Esophagus muscularis mucosa (tissue), 4 donors: ENCODE measurements around the gene DAAM2.

ENCODE experiments used
- EP300 ChIP-seq: sonication (generic); formaldehyde crosslinking; IDR thresholded peaks from one replicate; pipeline ENCODE4 v1.6.1; 2017; ENCODE audit warnings: antibody characterized with exemption
- POLR2A ChIP-seq: fragments of 450-650 bp; IDR thresholded peaks from one replicate; pipeline ENCODE4 v1.6.1; 2017; ENCODE audit warnings: antibody characterized with exemption, moderate library complexity, mild to moderate bottlenecking, low read depth
- POLR2AphosphoS5 ChIP-seq, 2 donors: sonication (generic); formaldehyde crosslinking; IDR thresholded peaks; one replicate each; pipeline ENCODE4 v1.6.1; 2017; ENCODE audit warnings: antibody characterized with exemption in 2 of 2
- TF ChIP-seq, protein P1 (sequence below), 3 experiments: fragments of 200-600 bp in 2 of 3; fragments of 450-650 bp in 1 of 3; sonication (generic) in 2 of 3; IDR thresholded peaks; one replicate each; pipeline ENCODE4 v1.5.1; 2017 to 2019; ENCODE audit warnings: antibody characterized with exemption in 3 of 3, mild to moderate bottlenecking in 2 of 3, moderate library complexity in 1 of 3

DNA sequence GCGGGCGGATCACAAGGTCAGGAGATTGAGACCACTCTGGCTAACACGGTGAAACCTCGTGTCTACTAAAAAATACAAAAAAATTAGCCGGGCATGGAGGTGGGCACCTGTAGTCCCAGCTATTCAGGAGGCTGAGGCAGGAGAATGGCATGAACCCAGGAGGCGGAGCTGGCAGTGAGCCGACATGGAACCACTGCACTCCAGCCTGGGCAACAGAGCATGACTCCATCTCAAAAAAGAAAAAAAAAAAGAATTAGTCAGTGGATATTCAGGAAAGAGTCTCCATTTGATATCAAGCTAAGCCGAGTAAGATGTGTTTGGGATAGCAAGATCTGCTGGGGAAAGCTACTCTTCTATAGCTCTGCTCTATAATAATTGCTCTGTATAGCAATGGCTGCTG, 101.1 kb downstream of the DAAM2 start:
- TF ChIP-seq EP300 (no peak), POLR2AphosphoS5 (IDR thresholded peaks at IDR 0.05) (no peak), POLR2A (no peak)
- TF ChIP-seq, protein P1, sequence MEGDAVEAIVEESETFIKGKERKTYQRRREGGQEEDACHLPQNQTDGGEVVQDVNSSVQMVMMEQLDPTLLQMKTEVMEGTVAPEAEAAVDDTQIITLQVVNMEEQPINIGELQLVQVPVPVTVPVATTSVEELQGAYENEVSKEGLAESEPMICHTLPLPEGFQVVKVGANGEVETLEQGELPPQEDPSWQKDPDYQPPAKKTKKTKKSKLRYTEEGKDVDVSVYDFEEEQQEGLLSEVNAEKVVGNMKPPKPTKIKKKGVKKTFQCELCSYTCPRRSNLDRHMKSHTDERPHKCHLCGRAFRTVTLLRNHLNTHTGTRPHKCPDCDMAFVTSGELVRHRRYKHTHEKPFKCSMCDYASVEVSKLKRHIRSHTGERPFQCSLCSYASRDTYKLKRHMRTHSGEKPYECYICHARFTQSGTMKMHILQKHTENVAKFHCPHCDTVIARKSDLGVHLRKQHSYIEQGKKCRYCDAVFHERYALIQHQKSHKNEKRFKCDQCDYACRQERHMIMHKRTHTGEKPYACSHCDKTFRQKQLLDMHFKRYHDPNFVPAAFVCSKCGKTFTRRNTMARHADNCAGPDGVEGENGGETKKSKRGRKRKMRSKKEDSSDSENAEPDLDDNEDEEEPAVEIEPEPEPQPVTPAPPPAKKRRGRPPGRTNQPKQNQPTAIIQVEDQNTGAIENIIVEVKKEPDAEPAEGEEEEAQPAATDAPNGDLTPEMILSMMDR (IDR thresholded peaks at IDR 0.05): no peak
